HG02885 (cell line): ENCODE data around the gene RIMS1.
"Not testable (repeated sequence)": the region's sequence is repeated elsewhere in the genome, so short reads cannot be mapped to it uniquely, and the experiment has no call there.

Experiments used
- ATAC-seq: cut with Tn5 transposase; IDR thresholded peaks from one replicate; pipeline ENCODE4 v1.9.1; 2021; ENCODE audit warnings: mild to moderate bottlenecking; ENCODE audit not compliant: unreplicated experiment, poor library complexity

Gene RIMS1

GRCh38 chr6:71979911-71980310, 93.6 kb downstream of the RIMS1 start:
- no peak for ATAC-seq

DNA sequence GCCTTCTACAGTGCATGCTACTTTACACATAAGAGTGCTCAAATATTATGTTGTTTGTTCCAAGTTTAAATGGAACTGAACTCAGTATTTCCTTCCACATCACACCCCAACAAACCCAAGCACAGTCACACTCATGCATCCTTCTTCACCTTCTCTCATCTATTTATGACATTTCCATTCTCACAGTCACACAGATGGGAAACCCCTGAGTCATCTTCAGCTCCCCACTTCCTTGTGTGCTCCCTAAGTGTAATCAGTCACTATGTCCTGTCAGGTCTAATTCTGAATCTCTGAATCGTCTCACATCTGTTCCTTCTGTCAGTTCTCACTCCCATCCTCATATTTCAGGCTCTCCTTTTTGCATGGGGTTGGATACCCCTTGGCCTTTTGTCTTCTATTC, 96.0 kb downstream of the RIMS1 start:
- ATAC-seq = peak; percentile 93

DNA sequence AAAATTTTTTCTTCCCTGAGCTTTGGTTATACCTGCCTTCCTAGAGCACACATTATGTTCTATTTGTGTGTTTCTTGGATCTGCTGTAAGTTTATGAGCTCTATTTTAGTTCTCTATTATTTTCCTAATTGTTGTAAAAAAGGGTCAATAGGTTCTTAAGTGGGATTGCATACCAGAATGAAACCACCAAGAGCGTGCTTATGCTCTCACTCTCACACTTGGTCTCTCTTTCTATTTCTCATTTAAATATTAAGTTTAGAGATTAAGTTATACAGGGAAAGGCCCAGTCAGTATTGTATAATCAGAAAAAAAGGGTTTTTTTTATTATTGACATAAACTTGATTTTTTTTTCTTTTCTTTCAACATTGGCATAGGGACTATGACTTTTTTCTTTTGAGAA, 96.8 kb downstream of the RIMS1 start:
- ATAC-seq = no peak

DNA sequence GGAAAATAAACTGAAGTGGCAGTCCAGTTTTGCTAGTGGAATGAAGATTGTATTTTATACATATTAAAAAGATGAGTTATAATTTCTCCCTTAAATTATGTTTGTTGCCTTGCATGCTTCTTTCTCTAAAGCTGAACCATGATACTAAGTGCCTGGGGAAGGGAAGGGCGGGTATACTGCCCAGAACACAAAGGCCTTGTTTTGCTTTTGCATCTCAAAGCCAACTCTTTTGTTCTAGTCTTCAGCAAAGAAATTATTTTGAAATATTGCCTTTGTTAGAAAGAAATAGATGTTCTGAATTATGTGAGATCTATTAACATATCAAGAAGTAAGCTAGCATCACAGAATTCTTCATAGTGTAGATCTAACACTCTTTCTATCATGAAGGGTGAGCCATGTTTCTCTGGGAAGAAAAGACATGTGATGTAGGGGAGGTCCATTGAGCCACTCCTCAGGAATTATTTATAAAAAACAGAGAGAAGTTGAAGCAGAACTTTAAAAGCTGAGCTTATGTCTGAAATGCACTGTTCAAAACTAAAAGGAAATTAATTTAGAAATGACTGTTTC, 108.4 kb downstream of the RIMS1 start:
- ATAC-seq = no peak

- ATAC-seq = no peak
Measured at GRCh38 chr6:71997341-71997740, 111.0 kb downstream of the RIMS1 start.

DNA sequence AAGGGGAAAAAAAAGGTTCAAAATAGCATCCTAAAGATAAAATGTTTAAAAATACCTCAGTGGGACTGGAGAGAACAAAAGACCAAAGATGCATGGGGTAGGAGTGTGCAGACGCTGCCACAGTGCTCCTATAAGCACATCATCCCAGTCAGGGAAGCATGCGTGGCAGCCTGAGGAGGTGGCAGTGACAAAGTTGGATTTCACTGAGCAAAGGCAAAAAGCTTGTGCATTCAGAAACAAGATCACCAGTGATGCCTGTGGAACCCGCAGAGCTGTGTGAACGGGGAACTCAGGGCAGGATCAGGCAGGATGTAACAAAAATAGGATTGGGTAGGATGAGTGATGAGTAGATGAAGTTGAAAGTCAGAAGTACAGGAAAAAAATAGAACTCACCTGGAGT, 116.1 kb downstream of the RIMS1 start:
- no peak for ATAC-seq

DNA sequence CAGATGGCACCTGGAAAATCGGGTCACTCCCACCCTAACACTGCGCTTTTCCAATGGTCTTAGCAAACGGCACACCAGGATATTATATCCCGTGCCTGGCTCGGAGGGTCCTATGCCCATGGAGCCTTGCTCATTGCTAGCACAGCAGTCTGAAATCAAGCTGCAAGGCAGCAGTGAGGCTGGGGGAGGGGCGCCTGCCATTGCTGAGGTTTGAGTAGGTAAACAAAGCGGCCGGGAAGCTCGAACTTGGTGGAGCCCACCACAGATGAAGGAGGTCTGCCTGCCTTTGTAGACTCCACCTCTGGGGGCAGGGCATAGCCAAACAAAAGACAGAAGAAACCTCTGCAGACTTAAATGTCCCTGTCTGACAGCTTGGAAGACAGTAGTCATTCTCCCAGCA, 120.2 kb downstream of the RIMS1 start:
- ATAC-seq = not testable (repeated sequence)

DNA sequence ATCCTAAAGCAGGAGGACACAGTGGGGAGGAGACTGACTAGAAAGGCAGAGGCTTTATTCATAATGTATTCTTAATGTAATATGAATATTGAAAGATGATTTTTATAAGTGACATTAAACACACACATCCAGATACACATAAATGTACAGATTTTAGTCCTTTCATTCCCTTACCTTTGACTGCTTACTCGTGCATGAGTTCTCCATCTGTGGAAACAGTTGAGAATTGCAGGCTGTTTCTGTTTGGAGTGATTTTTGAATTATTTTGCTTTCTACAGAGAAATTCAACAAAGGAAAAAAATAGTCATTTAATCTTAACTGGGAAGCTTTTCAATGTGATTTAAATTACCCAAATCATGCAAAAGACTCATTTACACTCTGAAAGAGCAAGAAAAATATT, 136.5 kb downstream of the RIMS1 start:
- ATAC-seq = no peak

DNA sequence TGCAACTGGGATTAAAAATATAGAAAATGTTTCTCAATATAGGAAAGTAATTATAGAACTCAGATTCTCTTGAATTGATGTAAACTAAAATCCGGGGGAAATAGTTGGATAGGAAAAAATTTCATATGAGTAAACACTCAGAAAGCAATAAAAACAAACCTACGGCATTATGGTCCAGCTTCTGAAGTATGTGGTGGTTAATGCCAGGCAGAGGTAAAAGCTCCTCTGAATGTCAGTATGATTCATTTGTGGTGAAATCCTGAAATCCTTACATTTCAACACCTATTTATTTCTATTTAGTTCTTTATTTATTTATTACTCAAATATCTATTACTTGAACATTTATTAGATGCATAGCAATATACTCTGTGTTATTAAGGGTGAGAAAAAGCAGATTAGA, 145.1 kb downstream of the RIMS1 start:
- no peak for ATAC-seq

- ATAC-seq = no peak
Measured at GRCh38 chr6:72032086-72032485, 145.7 kb downstream of the RIMS1 start.

DNA sequence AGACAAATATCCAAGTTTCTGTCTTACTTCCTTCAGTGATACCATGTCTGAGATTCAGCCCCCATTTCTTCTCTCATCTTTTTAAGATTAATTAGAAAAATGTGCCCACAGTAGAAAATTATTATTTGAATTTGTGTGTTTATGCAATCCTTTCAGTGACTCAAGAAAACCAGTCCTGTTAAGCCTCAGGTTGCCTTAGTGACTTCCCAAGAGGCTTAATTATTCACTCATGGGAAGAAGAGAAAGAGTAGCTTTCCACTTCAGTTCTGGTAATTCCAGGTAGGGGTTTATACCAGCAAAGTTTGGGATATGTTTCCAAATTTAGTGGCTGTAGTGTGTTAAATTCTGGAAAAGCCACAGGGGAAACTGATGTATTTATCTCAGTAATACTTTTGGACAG, 149.1 kb downstream of the RIMS1 start:
- no peak for ATAC-seq

DNA sequence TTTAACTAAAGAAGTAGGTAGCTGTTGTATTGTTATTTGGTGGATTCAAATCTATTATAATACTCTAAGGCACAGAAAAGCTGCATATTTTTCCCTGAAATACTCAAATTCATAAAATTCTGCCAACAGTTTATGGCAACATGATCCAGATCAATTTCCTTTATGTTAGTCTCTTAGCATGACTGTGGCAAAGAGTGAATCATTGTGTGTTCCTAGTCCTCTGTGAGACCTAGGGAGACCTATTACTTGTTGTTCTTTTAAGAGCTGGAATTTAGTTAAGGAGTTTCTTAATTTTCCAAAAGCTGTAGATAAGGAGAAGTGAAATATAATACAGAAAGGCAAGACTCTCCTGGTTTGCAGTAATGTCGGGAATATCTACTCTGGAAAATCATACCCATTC, 149.6 kb downstream of the RIMS1 start:
- no peak for ATAC-seq

GRCh38 chr6:72037006-72037405, 150.7 kb downstream of the RIMS1 start:
- ATAC-seq = no peak

DNA sequence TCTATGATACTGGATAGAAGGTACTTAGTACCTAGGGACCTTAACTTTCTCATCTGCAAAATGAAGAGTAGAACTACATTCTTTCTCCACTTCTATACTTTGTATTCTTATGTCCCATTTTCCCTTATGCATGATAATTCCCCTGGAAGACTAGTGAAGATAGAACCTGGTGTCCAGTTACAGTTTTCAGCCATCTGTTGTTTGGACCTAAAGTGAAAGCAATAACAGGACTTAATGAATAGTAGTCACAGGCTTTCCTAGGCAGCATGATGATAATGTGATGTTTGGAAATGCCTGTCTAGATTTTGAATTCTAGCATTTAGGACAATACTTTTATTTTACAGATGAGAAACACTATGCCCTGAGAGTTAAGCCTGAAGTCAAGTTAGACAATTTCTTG, 153.8 kb downstream of the RIMS1 start:
- no peak for ATAC-seq

DNA sequence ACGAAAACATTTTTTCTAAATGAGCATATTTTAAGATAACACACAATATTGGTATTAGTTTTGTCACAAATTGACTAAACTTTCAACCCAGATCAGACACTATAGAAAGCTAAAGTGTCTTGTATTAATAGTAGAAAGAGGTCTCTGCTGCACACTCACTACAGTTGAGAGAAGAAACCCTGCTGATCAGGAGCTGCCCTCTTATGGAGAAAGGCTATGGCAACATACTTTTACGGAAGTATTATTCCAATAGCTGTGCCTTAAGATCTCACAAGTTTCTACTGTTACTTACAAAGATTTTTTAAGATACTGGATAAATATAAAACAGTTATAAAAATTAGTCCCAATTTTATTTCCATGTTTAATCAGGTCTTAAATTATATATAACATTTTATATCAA, 155.7 kb downstream of the RIMS1 start:
- ATAC-seq = no peak

GRCh38 chr6:72048080-72048479, 161.7 kb downstream of the RIMS1 start:
- no peak for ATAC-seq

DNA sequence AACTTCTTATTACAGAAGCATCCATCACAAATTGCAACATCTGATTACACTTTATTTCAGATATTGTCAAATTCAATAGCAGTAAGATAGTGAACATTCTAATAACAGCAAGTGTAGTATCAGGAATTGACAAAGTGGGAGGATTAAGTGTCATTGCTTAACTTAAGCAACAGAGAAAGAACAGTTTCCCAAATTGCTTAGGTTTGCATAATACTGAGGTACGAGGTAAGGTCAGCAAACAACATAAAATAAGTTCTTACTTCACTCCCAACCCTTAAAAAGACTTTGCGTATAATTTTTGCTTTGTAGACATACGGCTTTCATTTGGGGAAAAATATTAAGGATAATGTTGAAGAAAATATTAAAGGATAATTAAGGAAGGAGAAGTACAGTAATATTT, 163.0 kb downstream of the RIMS1 start:
- ATAC-seq = no peak

DNA sequence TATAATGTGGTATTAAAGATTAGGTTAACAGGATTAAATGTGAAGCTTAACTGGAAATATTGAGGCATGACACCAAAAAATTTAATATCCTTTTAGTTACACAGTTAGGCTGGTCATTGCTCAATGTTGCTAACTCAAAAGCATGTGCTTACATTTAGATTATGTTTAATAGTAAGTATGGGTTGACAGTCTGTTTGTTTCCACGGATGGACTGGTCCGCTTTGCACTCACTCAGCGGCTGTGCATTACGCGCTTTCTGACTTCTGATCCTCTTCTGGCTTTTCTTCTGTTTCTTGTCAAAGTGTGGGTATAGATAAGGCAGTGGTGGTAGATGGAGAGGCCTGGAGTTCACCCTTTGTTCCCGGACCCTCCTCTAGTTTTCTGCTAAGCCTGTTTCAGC, 174.9 kb downstream of the RIMS1 start:
- ATAC-seq = no peak

GRCh38 chr6:72064399-72064975, 178.1 kb downstream of the RIMS1 start:
- no peak for ATAC-seq

GRCh38 chr6:72078096-72078495, 191.7 kb downstream of the RIMS1 start:
- no peak for ATAC-seq

DNA sequence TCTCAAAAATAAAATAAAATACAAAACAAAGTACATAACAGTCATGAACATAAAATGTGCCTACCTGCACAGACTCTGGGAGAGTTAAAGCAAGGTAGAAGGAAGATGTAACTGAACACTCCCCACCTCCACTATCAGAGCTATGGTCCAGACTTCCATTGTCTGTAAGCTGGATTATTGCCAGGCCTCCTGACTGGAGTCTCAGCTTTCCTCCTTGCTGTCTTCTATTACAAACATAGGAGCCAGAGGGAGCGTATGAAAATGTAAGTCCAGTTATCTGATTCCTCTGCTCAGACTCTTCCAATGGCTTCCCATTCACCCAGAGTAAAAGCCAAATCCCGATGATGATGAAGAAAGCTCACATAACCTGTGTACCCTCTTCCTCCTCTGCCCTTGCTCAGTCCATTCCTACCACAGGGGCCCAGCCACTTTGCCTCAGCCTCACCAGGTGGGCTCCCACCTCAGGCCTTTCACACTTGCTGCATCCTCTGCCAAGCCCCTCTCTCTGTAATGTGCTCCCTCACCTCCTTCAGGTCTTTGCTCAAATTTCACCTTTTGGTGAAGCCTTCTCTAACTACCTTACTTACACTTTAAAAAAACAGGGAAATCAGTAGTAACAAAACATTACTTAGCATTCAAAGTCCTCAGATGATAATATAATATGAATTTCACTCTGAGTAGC, 194.1 kb downstream of the RIMS1 start:
- no peak for ATAC-seq

GRCh38 chr6:72081871-72082270, 195.5 kb downstream of the RIMS1 start:
- ATAC-seq = no peak
